Naive B cell (primary cell): Measurements from ENCODE around the gene SYT11. TPM values are rescaled to one million over a fixed set of nuclear protein-coding genes. Genes with fewer than 3 reads are reported as not detected.

ENCODE experiments used
- polyA plus RNA-seq, 6 donors: library from polyadenylated mRNA; unstranded; fragments of 300-500 nt; fragmentation: Illumina TruSeq; gene quantifications; one replicate each; pipeline ENCODE4 v1.2.3, GENCODE V29; 2021; ENCODE audit warnings: low read depth in 6 of 6

The SYT11 gene
- polyA plus RNA-seq, 6 donors from 2014 or later = 1.4 to 10.9 (median 2.5) TPM

Other genes with a start within 250 kb of the SYT11 start
- gene MSTO1, start 249.3 kb upstream of the SYT11 start, polyA plus RNA-seq = 10 to 100 TPM in 4 of 6 donors, 1 to 10 TPM in 2; 4.8 to 24.8 (median 12.8) TPM
- gene YY1AP1, start 170.8 kb upstream of the SYT11 start, polyA plus RNA-seq = 10 to 100 TPM; 26.7 to 56.1 (median 32.2) TPM
- 10 to 100 TPM; 65.6 to 87.5 (median 77.6) TPM for gene DAP3, start 170.5 kb upstream of the SYT11 start, polyA plus RNA-seq
- gene GON4L, start 2.4 kb upstream of the SYT11 start, polyA plus RNA-seq = 10 to 100 TPM in 5 of 6 donors, 1 to 10 TPM in 1; 9.6 to 64.4 (median 30.7) TPM
- gene RIT1, start 51.8 kb downstream of the SYT11 start, polyA plus RNA-seq = 10 to 100 TPM in 5 of 6 donors, 1 to 10 TPM in 1; 5.2 to 30.0 (median 20.9) TPM
- 10 to 100 TPM in 1 of 6 donors, 1 to 10 TPM in 5; 5.5 to 10.7 (median 7.2) TPM for gene KHDC4, start 74.8 kb downstream of the SYT11 start, polyA plus RNA-seq
- gene RXFP4, start 82.1 kb downstream of the SYT11 start, polyA plus RNA-seq = 1 to 10 TPM in 1 of 6 donors, under 1 TPM in 2, not detected in 3; 0.21 to 1.2 (median 0.36) TPM
- 10 to 100 TPM in 5 of 6 donors, 1 to 10 TPM in 1; 6.9 to 48.4 (median 27.7) TPM for gene ARHGEF2, start 119.0 kb downstream of the SYT11 start, polyA plus RNA-seq
- gene SSR2, start 161.4 kb downstream of the SYT11 start, polyA plus RNA-seq = 100 to 1,000 TPM; 243 to 278 (median 256) TPM
- gene UBQLN4, start 194.2 kb downstream of the SYT11 start, polyA plus RNA-seq = 1 to 10 TPM; 4.7 to 9.0 (median 6.1) TPM
- 100 to 1,000 TPM in 5 of 6 donors, 10 to 100 TPM in 1; 99.5 to 139 (median 114) TPM for gene LAMTOR2, start 195.2 kb downstream of the SYT11 start, polyA plus RNA-seq
- not detected for gene RAB25, start 201.6 kb downstream of the SYT11 start, polyA plus RNA-seq
- gene MEX3A, start 222.9 kb downstream of the SYT11 start, polyA plus RNA-seq = under 1 TPM in 2 of 6 donors, not detected in 4; 0.05 to 0.13 TPM